GM12878 (cell line): ENCODE measurements around the gene MYH10. TPM values are rescaled to one million over a fixed set of nuclear protein-coding genes. Genes with fewer than 3 reads are reported as not detected.

ENCODE experiments used
- ATAC-seq: fragments of 200-7000 bp; cut with Tn5 transposase; 3 replicates; pipeline ENCODE4 v1.9.1; 2020; ENCODE audit warnings: mild to moderate bottlenecking, moderate library complexity
- BruUV-seq: library from RNA; stranded (reverse); fragments of 400-500 nt; replicated peaks from 2 replicates; lab custom pipeline; 2021; lab: Mats Ljungman, UMichigan
- CTCF ChIA-PET: fragments of 300-600 bp; sonication (Branson Sonifier 250); formaldehyde crosslinking; extraction: SDS; loops from one replicate; lab custom pipeline; 2021; ENCODE audit warnings: inconsistent platforms; lab: Yijun Ruan, JAX
- POLR2A ChIA-PET: fragments of 350-600 bp; formaldehyde crosslinking; extraction: SDS; loops from one replicate; lab custom pipeline; 2021; ENCODE audit warnings: inconsistent platforms; lab: Charles Lee
- RAD21 ChIA-PET: fragments of 300-600 bp; sonication (Branson Sonifier 250); formaldehyde crosslinking; loops from one replicate; lab custom pipeline; 2023; ENCODE audit warnings: antibody characterized with exemption; ENCODE audit not compliant: unreplicated experiment; lab: Charles Lee
- SMC1A ChIA-PET: fragments of 300-600 bp; sonication (Branson Sonifier 250); formaldehyde crosslinking; loops from one replicate; lab custom pipeline; 2023; ENCODE audit not compliant: unreplicated experiment, uncharacterized antibody; lab: Charles Lee
- DNase-seq: peaks from one replicate; pipeline ENCODE4 v3.0.0-alpha.2; 2011; ENCODE audit warnings: low read depth, low spot score
- FAIRE-seq: peaks from 3 replicates; lab custom pipeline; 2011; peaks lifted over from hg19 to GRCh38; lab: Jason Lieb, UNC
- H2AFZ ChIP-seq: 2 replicates; pipeline ENCODE4 v1.6.0; 2011; ENCODE audit warnings: low read depth, low read length, control low read depth; ENCODE audit not compliant: control insufficient read depth
- H3K27ac ChIP-seq: 2 replicates; pipeline ENCODE4 v1.5.1; 2011; ENCODE audit warnings: control low read depth; ENCODE audit not compliant: control insufficient read depth, insufficient read depth
- H3K27me3 ChIP-seq, 2 experiments: replicated peaks in 1 of 2; 2 replicates each; pipeline versions ENCODE4 v1.6.0 to v1.6.1; 2011; ENCODE audit warnings: low read length in 1 of 2; ENCODE audit not compliant: control insufficient read depth in 2 of 2, insufficient read depth in 2 of 2
- H3K36me3 ChIP-seq, 2 experiments: 2 replicates each; pipeline ENCODE4 v1.5.1; 2011; ENCODE audit warnings: low read length in 1 of 2; ENCODE audit not compliant: control insufficient read depth in 2 of 2, insufficient read depth in 2 of 2
- H3K4me1 ChIP-seq: 2 replicates; pipeline ENCODE4 v1.6.1; 2011; ENCODE audit warnings: mild to moderate bottlenecking, low read length, moderate library complexity, mixed read lengths; ENCODE audit not compliant: control insufficient read depth, insufficient read depth
- H3K4me2 ChIP-seq: 2 replicates; pipeline ENCODE4 v1.6.0; 2011; ENCODE audit warnings: control low read depth; ENCODE audit not compliant: control insufficient read depth, insufficient read depth
- H3K4me3 ChIP-seq: fragments of 200-600 bp; sonication (generic); 2 replicates; pipeline ENCODE4 v1.5.1; 2016
- H3K79me2 ChIP-seq: 2 replicates; pipeline ENCODE4 v1.6.0; 2011; ENCODE audit warnings: low read length; ENCODE audit not compliant: control insufficient read depth, insufficient read depth
- H3K9ac ChIP-seq: 2 replicates; pipeline ENCODE4 v1.8.0; 2011; ENCODE audit warnings: low read length, control low read depth, mixed read lengths; ENCODE audit not compliant: control insufficient read depth, insufficient read depth
- H3K9me3 ChIP-seq: replicated peaks from 3 replicates; pipeline ENCODE4 v1.5.1; 2011; ENCODE audit warnings: mild to moderate bottlenecking, low read length; ENCODE audit not compliant: control insufficient read depth, insufficient read depth
- H4K20me1 ChIP-seq: 2 replicates; pipeline ENCODE4 v1.6.0; 2011; ENCODE audit not compliant: control insufficient read depth, insufficient read depth
- FOXM1 ChIP-seq: IDR thresholded peaks from 2 replicates; pipeline ENCODE4 v1.6.1; 2012; ENCODE audit warnings: low read depth, mild to moderate bottlenecking, inconsistent platforms, low read length, moderate library complexity
- NFIC ChIP-seq: IDR thresholded peaks from 2 replicates; pipeline ENCODE4 v1.6.1; 2012; ENCODE audit warnings: low read depth, mild to moderate bottlenecking, inconsistent platforms, low read length, moderate library complexity
- POLR2A ChIP-seq: IDR thresholded peaks from 2 replicates; pipeline ENCODE4 v1.6.1; 2011; ENCODE audit warnings: low read depth, mild to moderate bottlenecking, low read length
- SIN3A ChIP-seq: IDR thresholded peaks from 2 replicates; pipeline ENCODE4 v1.6.1; 2012; ENCODE audit warnings: low read depth, low read length, improper control_type of control experiment
- WGBS: methylation state at CpG from one replicate; pipeline ENCODE4 v1.1.6; 2016; ENCODE audit warnings: low lambda C conversion rate; ENCODE audit not compliant: insufficient replicate concordance, insufficient coverage; ENCODE audit errors: missing lambda C conversion rate; 5-methylcytosine and 5-hydroxymethylcytosine counted together
- in situ Hi-C: fragments of 300-500 bp; cut with MboI; formaldehyde crosslinking; loops from 9 replicates; pipeline ENCODE4 v1.14.3; 2018; ENCODE audit warnings: mixed read lengths
- intact Hi-C: fragments of 100-400 bp; cut with micrococcal nuclease; formaldehyde crosslinking; loops from one replicate; pipeline ENCODE4 v1.14.2; 2022; ENCODE audit not compliant: unreplicated experiment
- polyA plus RNA-seq, 11 experiments: library from polyadenylated mRNA; depleted of rRNA in 4 of 11; unstranded in 6 of 11; stranded (reverse) in 5 of 11; fragments of >200 nt; fragmentation: Nextera tagmentation in 4 of 11; fragmentation: Illumina TruSeq in 1 of 11; extraction: Ambion mirVana in 4 of 11; extraction: Trizol in 1 of 11; gene quantifications; 1 replicate in 1 of 11; 2 replicates in 10 of 11; pipeline versions ENCODE4 v1.2.1 to v1.2.3, GENCODE V29; 2011 to 2016; ENCODE audit warnings: inconsistent platforms in 2 of 11, missing spikeins in 2 of 11, low read depth in 1 of 11
- total RNA-seq, 4 experiments: library from RNA; depleted of rRNA in 3 of 4; stranded (reverse); fragments of >200 nt in 3 of 4; fragmentation: Illumina TruSeq in 1 of 4; extraction: Trizol in 1 of 4; gene quantifications; 2 replicates each; pipeline versions ENCODE4 v1.2.1 to v1.2.3, GENCODE V29; 2013 to 2021
- TF ChIP-seq, protein P1 (sequence below): IDR thresholded peaks from 2 replicates; pipeline ENCODE4 v1.6.1; 2012; ENCODE audit warnings: improper control_type of control experiment, low read depth, low read length; ENCODE audit not compliant: insufficient replicate concordance

Gene MYH10
- total and polyA plus RNA-seq, 10 of the 15 experiments (the other 5 are each of a cell fraction or from before 2014, with no cell fraction given): 0.33 to 7.1 (median 1.0) TPM

DNA sequence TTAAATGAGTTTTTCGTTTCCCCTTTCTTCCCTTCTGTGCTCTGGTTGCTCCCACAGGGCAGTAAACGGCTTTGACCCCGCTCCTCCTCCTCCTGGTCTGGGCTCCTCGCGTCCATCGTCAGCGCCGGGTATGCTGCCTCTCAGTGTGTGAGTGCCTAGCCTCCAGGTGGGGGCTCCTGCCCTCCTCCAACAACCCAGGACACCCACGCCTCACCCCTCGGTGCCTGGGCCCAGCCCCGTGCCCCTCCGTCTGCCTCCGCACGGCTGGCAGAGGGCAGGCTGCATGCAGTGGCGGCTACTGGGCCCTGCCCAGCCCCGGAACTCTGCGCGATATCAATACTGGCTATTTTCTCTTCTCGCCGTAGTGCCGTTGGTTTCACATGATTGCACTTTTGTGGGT, 163.7 kb downstream of the MYH10 start:
- no peaks in the 10 kb centered on the region for H4K20me1 ChIP-seq
- ChIA-PET SMC1A (no interaction called here), POLR2A (interaction anchor here (0.5 kb wide), 1 partner anchor 174 kb away, joined by 3 read pairs; no protein-coding TSS in a partner anchor), CTCF (no interaction called here), RAD21 (no interaction called here)
- H3K9ac ChIP-seq: no peak overlapping the region
- FAIRE-seq (no peak), ATAC-seq (no peak), DNase-seq (no peak)
- no peak overlapping the region for H3K4me3 ChIP-seq
- H3K36me3 ChIP-seq: peaks cover 18 to 30% of the 10 kb centered on the region in 2 experiments
- no peak overlapping the region for H3K27ac ChIP-seq
- no peaks in the 10 kb centered on the region; the same call in 1 of the 2 replicates for H3K79me2 ChIP-seq
- H3K9me3 ChIP-seq: no peaks in the 10 kb centered on the region
- no peak overlapping the region for H2AFZ ChIP-seq
- TF ChIP-seq, protein P1, sequence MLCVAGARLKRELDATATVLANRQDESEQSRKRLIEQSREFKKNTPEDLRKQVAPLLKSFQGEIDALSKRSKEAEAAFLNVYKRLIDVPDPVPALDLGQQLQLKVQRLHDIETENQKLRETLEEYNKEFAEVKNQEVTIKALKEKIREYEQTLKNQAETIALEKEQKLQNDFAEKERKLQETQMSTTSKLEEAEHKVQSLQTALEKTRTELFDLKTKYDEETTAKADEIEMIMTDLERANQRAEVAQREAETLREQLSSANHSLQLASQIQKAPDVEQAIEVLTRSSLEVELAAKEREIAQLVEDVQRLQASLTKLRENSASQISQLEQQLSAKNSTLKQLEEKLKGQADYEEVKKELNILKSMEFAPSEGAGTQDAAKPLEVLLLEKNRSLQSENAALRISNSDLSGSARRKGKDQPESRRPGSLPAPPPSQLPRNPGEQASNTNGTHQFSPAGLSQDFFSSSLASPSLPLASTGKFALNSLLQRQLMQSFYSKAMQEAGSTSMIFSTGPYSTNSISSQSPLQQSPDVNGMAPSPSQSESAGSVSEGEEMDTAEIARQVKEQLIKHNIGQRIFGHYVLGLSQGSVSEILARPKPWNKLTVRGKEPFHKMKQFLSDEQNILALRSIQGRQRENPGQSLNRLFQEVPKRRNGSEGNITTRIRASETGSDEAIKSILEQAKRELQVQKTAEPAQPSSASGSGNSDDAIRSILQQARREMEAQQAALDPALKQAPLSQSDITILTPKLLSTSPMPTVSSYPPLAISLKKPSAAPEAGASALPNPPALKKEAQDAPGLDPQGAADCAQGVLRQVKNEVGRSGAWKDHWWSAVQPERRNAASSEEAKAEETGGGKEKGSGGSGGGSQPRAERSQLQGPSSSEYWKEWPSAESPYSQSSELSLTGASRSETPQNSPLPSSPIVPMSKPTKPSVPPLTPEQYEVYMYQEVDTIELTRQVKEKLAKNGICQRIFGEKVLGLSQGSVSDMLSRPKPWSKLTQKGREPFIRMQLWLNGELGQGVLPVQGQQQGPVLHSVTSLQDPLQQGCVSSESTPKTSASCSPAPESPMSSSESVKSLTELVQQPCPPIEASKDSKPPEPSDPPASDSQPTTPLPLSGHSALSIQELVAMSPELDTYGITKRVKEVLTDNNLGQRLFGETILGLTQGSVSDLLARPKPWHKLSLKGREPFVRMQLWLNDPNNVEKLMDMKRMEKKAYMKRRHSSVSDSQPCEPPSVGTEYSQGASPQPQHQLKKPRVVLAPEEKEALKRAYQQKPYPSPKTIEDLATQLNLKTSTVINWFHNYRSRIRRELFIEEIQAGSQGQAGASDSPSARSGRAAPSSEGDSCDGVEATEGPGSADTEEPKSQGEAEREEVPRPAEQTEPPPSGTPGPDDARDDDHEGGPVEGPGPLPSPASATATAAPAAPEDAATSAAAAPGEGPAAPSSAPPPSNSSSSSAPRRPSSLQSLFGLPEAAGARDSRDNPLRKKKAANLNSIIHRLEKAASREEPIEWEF: no peak
- TF ChIP-seq SIN3A (no peak), FOXM1 (no peak), NFIC (no peak), POLR2A (0 out of 2 replicates have a peak, but pooled peaks have one; percentile 35)
- intact Hi-C loops (no loop called here), in situ Hi-C loops (no loop called here)
- no peaks in the 10 kb centered on the region for H3K27me3 ChIP-seq
- no peak overlapping the region for H3K4me2 ChIP-seq
- no peaks in the 10 kb centered on the region for H3K4me1 ChIP-seq
- WGBS: 99% methylated on average over 21 of the region's 21 CpGs
- no TSS peak for BruUV-seq
